ENCODE measurements around the gene MPV17.
"Not testable (repeated sequence)": the region's sequence is repeated elsewhere in the genome, so short reads cannot be mapped to it uniquely, and the experiment has no call there.

The MPV17 gene

GRCh38 chr2:27303093-27304025 lies 19.5 kb downstream of the MPV17 start:
- peak; percentile 79 for DNase-seq
- in situ Hi-C loops (cut with MboI; ENCODE audit: low pct_unique_long_range_greater_than_20kb, low sequenced_read_pairs), result no loop called here

- DNase-seq; in situ Hi-C loops (cut with MboI; ENCODE audit: low pct_unique_long_range_greater_than_20kb, low sequenced_read_pairs): not testable (repeated sequence)
Observed at GRCh38 chr2:27300606-27301005, 22.3 kb downstream of the MPV17 start.

- in situ Hi-C loops (cut with MboI; ENCODE audit: low pct_unique_long_range_greater_than_20kb, low sequenced_read_pairs), result no loop called here
- no peak for DNase-seq
Observed at GRCh38 chr2:27298391-27299080, 24.4 kb downstream of the MPV17 start.

- in situ Hi-C loops (cut with MboI; ENCODE audit: low pct_unique_long_range_greater_than_20kb, low sequenced_read_pairs), result no loop called here
- DNase-seq, result no peak
Observed at GRCh38 chr2:27297195-27297594, 25.7 kb downstream of the MPV17 start.

GRCh38 chr2:27296481-27296880 lies 26.4 kb downstream of the MPV17 start:
- in situ Hi-C loops (cut with MboI; ENCODE audit: low pct_unique_long_range_greater_than_20kb, low sequenced_read_pairs), result no loop called here

GRCh38 chr2:27294928-27295327 lies 28.0 kb downstream of the MPV17 start:
- DNase-seq, result no peak
- in situ Hi-C loops (cut with MboI; ENCODE audit: low pct_unique_long_range_greater_than_20kb, low sequenced_read_pairs), result no loop called here

More at GRCh38 chr2:27296481-27296880, 26.4 kb downstream of the MPV17 start:
- DNase-seq, result no peak

GRCh38 chr2:27291865-27292264 lies 31.0 kb downstream of the MPV17 start:
- DNase-seq, result no peak
- in situ Hi-C loops (cut with MboI; ENCODE audit: low pct_unique_long_range_greater_than_20kb, low sequenced_read_pairs), result no loop called here

GRCh38 chr2:27290549-27290948 lies 32.3 kb downstream of the MPV17 start:
- in situ Hi-C loops (cut with MboI; ENCODE audit: low pct_unique_long_range_greater_than_20kb, low sequenced_read_pairs), result no loop called here
- no peak for DNase-seq

- no peak for DNase-seq
- in situ Hi-C loops (cut with MboI; ENCODE audit: low pct_unique_long_range_greater_than_20kb, low sequenced_read_pairs), result no loop called here
Observed at GRCh38 chr2:27288610-27289009, 34.3 kb downstream of the MPV17 start.

GRCh38 chr2:27285481-27285880 lies 37.4 kb downstream of the MPV17 start:
- in situ Hi-C loops (cut with MboI; ENCODE audit: low pct_unique_long_range_greater_than_20kb, low sequenced_read_pairs), result no loop called here
- no peak for DNase-seq

- DNase-seq, result no peak
- in situ Hi-C loops (cut with MboI; ENCODE audit: low pct_unique_long_range_greater_than_20kb, low sequenced_read_pairs), result no loop called here
Observed at GRCh38 chr2:27284996-27285395, 37.9 kb downstream of the MPV17 start.

- in situ Hi-C loops (cut with MboI; ENCODE audit: low pct_unique_long_range_greater_than_20kb, low sequenced_read_pairs), result no loop called here
- DNase-seq, result no peak
Observed at GRCh38 chr2:27282892-27283291, 40.0 kb downstream of the MPV17 start.

GRCh38 chr2:27281855-27282559 lies 40.9 kb downstream of the MPV17 start, which contains the start of gene TRIM54:
TRIM54 (plus strand) TSS chr2:27282429; CDS start chr2:27282732, 303 bp downstream.
- no peak for DNase-seq
- in situ Hi-C loops (cut with MboI; ENCODE audit: low pct_unique_long_range_greater_than_20kb, low sequenced_read_pairs), result no loop called here

GRCh38 chr2:27281442-27281841 lies 41.5 kb downstream of the MPV17 start:
- in situ Hi-C loops (cut with MboI; ENCODE audit: low pct_unique_long_range_greater_than_20kb, low sequenced_read_pairs), result no loop called here
- no peak for DNase-seq

- in situ Hi-C loops (cut with MboI; ENCODE audit: low pct_unique_long_range_greater_than_20kb, low sequenced_read_pairs), result no loop called here
- DNase-seq, result no peak
Observed at GRCh38 chr2:27280826-27281225, 42.1 kb downstream of the MPV17 start.

GRCh38 chr2:27278010-27278409 lies 44.9 kb downstream of the MPV17 start:
- in situ Hi-C loops (cut with MboI; ENCODE audit: low pct_unique_long_range_greater_than_20kb, low sequenced_read_pairs), result no loop called here
- DNase-seq, result no peak

GRCh38 chr2:27275211-27276150 lies 47.4 kb downstream of the MPV17 start, which contains the start of gene DNAJC5G:
DNAJC5G (plus strand) TSS chr2:27275433; CDS start chr2:27276729, 1,296 bp downstream.
- in situ Hi-C loops (cut with MboI; ENCODE audit: low pct_unique_long_range_greater_than_20kb, low sequenced_read_pairs), result no loop called here
- DNase-seq, result no peak

All from KBM-7 (cell line).